Lower leg skin (tissue), 3 donors: ENCODE measurements around the gene FAS.
A peak's percentile ranks its signal among the peaks of the same experiment; 100 is the strongest.

ENCODE experiments used
- POLR2A ChIP-seq, 2 donors: fragments of 450-650 bp; IDR thresholded peaks; one replicate each; pipeline ENCODE4 v1.6.1; 2016 to 2017; ENCODE audit warnings: antibody characterized with exemption in 2 of 2, mild to moderate bottlenecking in 1 of 2, moderate library complexity in 1 of 2
- TF ChIP-seq, protein P1 (sequence below), 3 donors: fragments of 450-650 bp; IDR thresholded peaks; one replicate each; pipeline ENCODE4 v1.5.1; 2016; ENCODE audit warnings: antibody characterized with exemption in 3 of 3, mild to moderate bottlenecking in 3 of 3, moderate library complexity in 2 of 3

DNA sequence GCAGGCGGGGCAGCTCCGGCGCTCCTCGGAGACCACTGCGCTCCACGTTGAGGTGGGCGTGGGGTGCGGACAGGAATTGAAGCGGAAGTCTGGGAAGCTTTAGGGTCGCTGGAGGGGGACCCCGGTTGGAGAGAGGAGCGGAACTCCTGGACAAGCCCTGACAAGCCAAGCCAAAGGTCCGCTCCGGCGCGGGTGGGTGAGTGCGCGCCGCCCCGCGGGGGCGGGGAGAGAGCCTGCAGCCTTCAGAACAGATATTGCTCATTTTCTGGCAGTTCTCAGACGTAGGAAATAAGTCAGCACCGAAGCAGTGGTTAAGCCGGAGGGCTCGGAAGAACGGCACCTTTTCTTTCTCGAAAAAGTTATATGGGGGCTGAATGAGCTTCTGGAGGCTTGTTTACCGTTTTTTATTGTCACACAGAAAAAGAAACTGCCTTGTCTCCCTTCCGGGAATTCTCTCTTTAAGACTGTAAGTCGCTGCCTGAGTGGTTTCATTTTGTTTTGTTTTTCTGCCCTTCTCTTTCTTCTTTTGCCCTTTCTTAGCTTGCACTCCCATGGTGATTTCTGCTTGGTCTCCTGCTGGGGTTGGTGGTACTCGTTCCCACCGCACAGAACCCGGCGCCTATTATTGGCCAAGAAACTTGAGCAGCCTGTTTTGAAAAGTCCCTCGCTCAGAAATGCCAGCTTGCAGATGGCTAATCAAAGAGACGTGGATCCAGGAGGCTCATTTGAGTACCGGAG is 732 bp downstream of the FAS start:
- TF ChIP-seq, protein P1, sequence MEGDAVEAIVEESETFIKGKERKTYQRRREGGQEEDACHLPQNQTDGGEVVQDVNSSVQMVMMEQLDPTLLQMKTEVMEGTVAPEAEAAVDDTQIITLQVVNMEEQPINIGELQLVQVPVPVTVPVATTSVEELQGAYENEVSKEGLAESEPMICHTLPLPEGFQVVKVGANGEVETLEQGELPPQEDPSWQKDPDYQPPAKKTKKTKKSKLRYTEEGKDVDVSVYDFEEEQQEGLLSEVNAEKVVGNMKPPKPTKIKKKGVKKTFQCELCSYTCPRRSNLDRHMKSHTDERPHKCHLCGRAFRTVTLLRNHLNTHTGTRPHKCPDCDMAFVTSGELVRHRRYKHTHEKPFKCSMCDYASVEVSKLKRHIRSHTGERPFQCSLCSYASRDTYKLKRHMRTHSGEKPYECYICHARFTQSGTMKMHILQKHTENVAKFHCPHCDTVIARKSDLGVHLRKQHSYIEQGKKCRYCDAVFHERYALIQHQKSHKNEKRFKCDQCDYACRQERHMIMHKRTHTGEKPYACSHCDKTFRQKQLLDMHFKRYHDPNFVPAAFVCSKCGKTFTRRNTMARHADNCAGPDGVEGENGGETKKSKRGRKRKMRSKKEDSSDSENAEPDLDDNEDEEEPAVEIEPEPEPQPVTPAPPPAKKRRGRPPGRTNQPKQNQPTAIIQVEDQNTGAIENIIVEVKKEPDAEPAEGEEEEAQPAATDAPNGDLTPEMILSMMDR (IDR thresholded peaks at IDR 0.05) = no peak
- TF ChIP-seq POLR2A (IDR thresholded peaks at IDR 0.05) = peak in 1 of 2 donors; percentile 50
